ENCODE measurements around the gene RNF115. TPM values are rescaled to one million over a fixed set of nuclear protein-coding genes. Genes with fewer than 3 reads are reported as not detected.
A peak's percentile ranks its signal among the peaks of the same experiment; 100 is the strongest.

The RNF115 gene
- total and polyA plus RNA-seq, 2 of the 13 experiments (the other 11 are each of a cell fraction or from before 2014, with no cell fraction given): 6.0 to 10.1 TPM

DNA sequence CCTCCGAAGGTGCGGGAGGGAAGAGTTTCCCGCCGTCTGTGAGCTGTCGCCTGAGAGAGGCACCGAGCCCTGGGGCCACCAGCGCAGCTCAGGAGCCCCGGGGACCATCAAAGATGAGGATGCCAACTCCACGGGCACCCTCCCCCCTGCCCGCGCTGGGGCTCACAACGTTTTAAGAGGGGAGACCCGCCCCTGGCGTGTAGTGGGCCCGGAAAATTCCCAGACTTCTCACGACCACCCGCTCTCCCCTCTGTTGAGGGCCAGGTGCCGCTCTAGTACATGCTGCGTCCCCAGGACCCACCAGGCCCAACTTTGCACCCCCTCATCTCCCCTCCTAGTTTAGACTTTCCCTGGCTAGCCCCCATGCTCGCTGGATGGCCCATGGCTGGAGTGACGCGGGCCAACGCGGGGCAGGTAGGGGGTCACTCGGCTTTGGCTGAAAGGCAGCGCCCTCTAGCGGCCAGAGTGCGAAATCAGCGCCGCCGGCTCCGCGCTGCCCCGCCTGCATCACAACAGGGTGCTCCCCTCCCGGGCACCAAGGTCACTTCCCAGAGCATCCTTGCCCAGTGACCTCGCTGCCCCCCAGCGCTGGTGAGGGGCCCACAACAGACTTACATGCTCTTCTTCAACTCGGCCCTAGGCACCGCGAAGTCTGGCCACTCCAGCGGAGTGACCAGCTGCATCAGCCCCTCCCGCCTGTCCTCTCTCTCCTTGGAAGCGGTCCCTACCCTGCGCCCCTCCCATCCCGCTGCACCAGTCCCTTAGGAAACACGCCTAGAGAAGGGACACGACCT lies 102.8 kb downstream of the RNF115 start (continued):
- TF ChIP-seq GPBP1L1 (CRISPR knock-in tag; IDR thresholded peaks at IDR 0.05) (no peak), YEATS2 (CRISPR knock-in tag; IDR thresholded peaks at IDR 0.05; ENCODE audit: borderline replicate concordance) (no peak), ETV5 (CRISPR knock-in tag; IDR thresholded peaks at IDR 0.05; ENCODE audit: borderline replicate concordance) (no peak), CEBPB (IDR thresholded peaks at IDR 0.05; ENCODE audit: borderline replicate concordance, low read depth, low read length) (no peak), PLSCR1 (CRISPR knock-in tag; IDR thresholded peaks at IDR 0.05; ENCODE audit: borderline replicate concordance) (no peak), SYNCRIP (IDR thresholded peaks at IDR 0.05; ENCODE audit: insufficient read depth, low read depth, low read length) (no peak), CTCF (CRISPR knock-in tag; IDR thresholded peaks at IDR 0.05) (peak; percentile 98), KDM3A (CRISPR knock-in tag; IDR thresholded peaks at IDR 0.05; ENCODE audit: low read depth) (peak; percentile 69; the same call in 1 of the 2 replicates), TCF12 (IDR thresholded peaks at IDR 0.05) (no peak), TCF12 (CRISPR knock-in tag; IDR thresholded peaks at IDR 0.05) (no peak), ZSCAN25 (CRISPR knock-in tag; IDR thresholded peaks at IDR 0.05) (no peak), MIER3 (CRISPR knock-in tag; IDR thresholded peaks at IDR 0.05; ENCODE audit: borderline replicate concordance) (no peak), ZNF615 (CRISPR knock-in tag; IDR thresholded peaks at IDR 0.05; ENCODE audit: borderline replicate concordance) (no peak), SALL1 (CRISPR knock-in tag; IDR thresholded peaks at IDR 0.05) (peak; percentile 74), ZNF777 (CRISPR knock-in tag; IDR thresholded peaks at IDR 0.05) (peak; percentile 55; the same call in 1 of the 2 replicates), IRF9 (CRISPR knock-in tag; IDR thresholded peaks at IDR 0.05; ENCODE audit: borderline replicate concordance) (no peak; the same call in 1 of the 2 replicates), RARA (CRISPR knock-in tag; IDR thresholded peaks at IDR 0.05) (0 out of 2 replicates have a peak, but pooled peaks have one; percentile 11), ZNF180 (CRISPR knock-in tag; IDR thresholded peaks at IDR 0.05; ENCODE audit: borderline replicate concordance, low read depth) (no peak), ELF3 (CRISPR knock-in tag; IDR thresholded peaks at IDR 0.05) (no peak), TOE1 (CRISPR knock-in tag; IDR thresholded peaks at IDR 0.05) (no peak), ZNF205 (CRISPR knock-in tag; IDR thresholded peaks at IDR 0.05) (no peak), REL (CRISPR knock-in tag; conservative IDR thresholded peaks at IDR 0.05) (no peak), ZBTB7B (CRISPR knock-in tag; IDR thresholded peaks at IDR 0.05) (peak; percentile 54; the same call in 1 of the 2 replicates), ZBTB42 (CRISPR knock-in tag; IDR thresholded peaks at IDR 0.05) (0 out of 2 replicates have a peak, but pooled peaks have one; percentile 56), RXRA (CRISPR knock-in tag; IDR thresholded peaks at IDR 0.05) (peak; percentile 47; the same call in 1 of the 2 replicates)
- TF ChIP-seq, protein P1, sequence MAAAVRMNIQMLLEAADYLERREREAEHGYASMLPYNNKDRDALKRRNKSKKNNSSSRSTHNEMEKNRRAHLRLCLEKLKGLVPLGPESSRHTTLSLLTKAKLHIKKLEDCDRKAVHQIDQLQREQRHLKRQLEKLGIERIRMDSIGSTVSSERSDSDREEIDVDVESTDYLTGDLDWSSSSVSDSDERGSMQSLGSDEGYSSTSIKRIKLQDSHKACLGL (CRISPR knock-in tag; IDR thresholded peaks at IDR 0.05): 0 out of 2 replicates have a peak, but pooled peaks have one; percentile 23

Data from HepG2 (cell line).